ENCODE results near the gene LPCAT1.

The LPCAT1 gene

GRCh38 chr5:1514027-1514818 is 9.5 kb downstream of the LPCAT1 start:
- no peak for TF ChIP-seq CTCF (IDR thresholded peaks at IDR 0.05; ENCODE audit: low read depth, low read length)
- in situ Hi-C loops (cut with HindIII; ENCODE audit: low sequenced_read_pairs) = no loop called here
- no peak overlapping the region for H3K4me3 ChIP-seq (ENCODE audit: low read depth, low read length)
- no peak for DNase-seq (ENCODE audit: low read depth, low spot score)

- no peak for TF ChIP-seq CTCF (IDR thresholded peaks at IDR 0.05; ENCODE audit: low read depth, low read length)
- in situ Hi-C loops (cut with HindIII; ENCODE audit: low sequenced_read_pairs) = no loop called here
- H3K4me3 ChIP-seq (ENCODE audit: low read depth, low read length) = no peak overlapping the region
- DNase-seq (ENCODE audit: low read depth, low spot score) = no peak
These were observed 10.3 kb downstream of the LPCAT1 start for GRCh38 chr5:1513326-1514026.

DNA sequence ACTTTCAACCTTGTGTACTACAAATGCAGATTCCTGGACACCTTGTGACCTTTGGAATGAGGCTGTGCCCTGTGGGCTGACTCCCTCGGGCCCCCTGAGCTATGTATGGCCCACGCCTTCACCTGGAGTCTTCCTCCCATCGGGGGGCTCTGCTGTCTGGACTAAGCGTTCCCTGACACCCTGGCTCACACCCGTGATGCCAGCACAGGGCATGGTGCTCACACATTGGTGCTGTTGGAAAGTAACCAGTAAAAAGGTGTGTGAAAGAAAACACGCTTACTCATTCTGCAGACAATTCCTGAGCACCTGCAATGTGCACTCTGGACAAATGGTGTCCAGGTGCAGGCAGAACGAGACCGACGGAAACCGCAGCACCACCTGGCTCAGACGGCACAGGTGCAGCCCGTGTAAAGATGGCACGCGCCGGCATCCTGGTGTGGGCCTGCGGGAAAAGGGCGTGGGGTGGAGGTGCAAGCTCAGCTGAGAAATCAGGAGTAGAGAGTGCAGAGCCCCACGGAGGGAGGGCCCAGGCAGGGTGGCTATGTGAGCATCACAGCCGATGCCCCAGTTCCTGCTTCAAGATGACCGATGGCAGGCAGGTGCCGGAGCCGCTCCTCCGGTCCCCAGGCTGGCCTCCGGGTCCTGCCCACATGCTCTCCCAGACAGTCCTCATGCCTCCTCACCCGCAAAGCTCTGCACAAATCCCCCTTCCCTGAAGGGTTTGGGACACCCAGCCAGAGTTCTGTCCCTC is 11.0 kb downstream of the LPCAT1 start:
- DNase-seq (ENCODE audit: low read depth, low spot score) = no peak
- no peak for TF ChIP-seq CTCF (IDR thresholded peaks at IDR 0.05; ENCODE audit: low read depth, low read length)
- H3K4me3 ChIP-seq (ENCODE audit: low read depth, low read length) = no peak overlapping the region
- in situ Hi-C loops (cut with HindIII; ENCODE audit: low sequenced_read_pairs) = no loop called here

- in situ Hi-C loops (cut with HindIII; ENCODE audit: low sequenced_read_pairs) = no loop called here
- H3K4me3 ChIP-seq (ENCODE audit: low read depth, low read length) = no peak overlapping the region
- peak; percentile 37 for DNase-seq (ENCODE audit: low read depth, low spot score)
- peak; percentile 41 for TF ChIP-seq CTCF (IDR thresholded peaks at IDR 0.05; ENCODE audit: low read depth, low read length)
These were observed 11.9 kb downstream of the LPCAT1 start for GRCh38 chr5:1511651-1512540.

DNA sequence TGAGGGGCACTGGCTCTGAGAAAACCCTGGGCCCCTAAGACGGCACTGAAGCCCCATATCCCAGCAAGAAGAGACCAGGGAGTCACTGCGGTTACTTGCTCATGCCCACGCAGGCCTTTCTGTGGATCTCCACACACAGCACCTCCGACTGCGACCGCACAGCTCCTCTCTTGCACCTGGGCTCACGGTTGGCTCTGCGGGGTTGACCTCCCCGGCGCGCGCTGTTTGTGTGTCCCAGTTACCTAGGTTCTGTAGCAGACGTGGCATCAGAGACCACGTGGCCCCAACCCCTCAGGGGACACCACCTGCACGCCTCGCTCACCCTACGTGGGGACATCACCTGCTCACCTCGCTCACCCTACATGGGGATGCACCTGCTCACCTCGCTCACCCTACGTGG is 12.7 kb downstream of the LPCAT1 start:
- in situ Hi-C loops (cut with HindIII; ENCODE audit: low sequenced_read_pairs) = no loop called here
- no peak for DNase-seq (ENCODE audit: low read depth, low spot score)
- no peak for TF ChIP-seq CTCF (IDR thresholded peaks at IDR 0.05; ENCODE audit: low read depth, low read length)
- H3K4me3 ChIP-seq (ENCODE audit: low read depth, low read length) = no peak overlapping the region

DNA sequence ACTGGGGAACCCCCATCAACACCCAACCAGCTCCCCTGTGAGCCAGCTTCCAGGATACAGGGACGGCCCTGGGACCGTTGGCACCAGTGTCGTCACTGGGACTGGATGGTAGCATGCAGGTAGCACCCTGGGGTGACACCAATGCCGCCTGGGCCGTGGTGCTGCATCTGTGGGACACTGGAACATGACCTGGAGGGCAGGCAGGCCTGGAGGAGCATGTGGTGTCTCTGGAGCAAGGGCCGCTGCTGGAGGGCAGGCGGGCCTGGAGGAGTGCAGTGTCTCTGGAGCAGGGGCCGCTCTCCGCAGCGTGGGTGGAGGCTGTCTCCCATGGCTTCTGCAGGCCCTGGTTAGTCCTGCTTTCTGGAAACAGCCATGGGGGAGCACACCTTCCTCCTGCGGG is 13.1 kb downstream of the LPCAT1 start:
- DNase-seq (ENCODE audit: low read depth, low spot score) = no peak

More for the DNA sequence above, 13.1 kb downstream of the LPCAT1 start:
- in situ Hi-C loops (cut with HindIII; ENCODE audit: low sequenced_read_pairs) = no loop called here
- no peak overlapping the region for H3K4me3 ChIP-seq (ENCODE audit: low read depth, low read length)
- TF ChIP-seq CTCF (IDR thresholded peaks at IDR 0.05; ENCODE audit: low read depth, low read length) = no peak
